Right atrium auricular region (tissue), 2 donors: ENCODE measurements around the gene SUFU. TPM values are rescaled to one million over a fixed set of nuclear protein-coding genes. Genes with fewer than 3 reads are reported as not detected.

Experiments used
- DNase-seq: peaks from one replicate; pipeline ENCODE4 v3.0.0-alpha.2; 2019; ENCODE audit warnings: low spot score
- H3K27ac ChIP-seq, 2 donors: fragments of 200-600 bp; sonication (generic); 1 replicate in 1 of 2; 2 replicates in 1 of 2; pipeline ENCODE4 v1.5.1; 2016 to 2019
- H3K27me3 ChIP-seq, 2 donors: fragments of 200-600 bp; sonication (generic); one replicate each; pipeline versions ENCODE4 v1.5.1 to v1.6.0; 2017 to 2019
- H3K36me3 ChIP-seq: fragments of 200-600 bp; sonication (generic); one replicate; pipeline ENCODE4 v1.5.1; 2016
- H3K4me1 ChIP-seq, 2 donors: fragments of 200-600 bp; sonication (generic); one replicate each; pipeline versions ENCODE4 v1.5.1 to v1.6.0; 2017 to 2019
- H3K4me3 ChIP-seq, 2 donors: fragments of 200-600 bp; sonication (generic); 1 replicate in 1 of 2; 2 replicates in 1 of 2; pipeline ENCODE4 v1.5.1; 2017 to 2019; ENCODE audit warnings: mild to moderate bottlenecking in 1 of 2, moderate library complexity in 1 of 2
- H3K9me3 ChIP-seq, 2 donors: fragments of 200-600 bp; sonication (generic); one replicate each; pipeline ENCODE4 v1.5.1; 2019
- total RNA-seq, 2 donors: library from RNA; depleted of rRNA; stranded (reverse); fragments of >200 nt; gene quantifications; one replicate each; pipeline ENCODE4 v1.1.0, GENCODE V29; 2016
- TF ChIP-seq, protein P1 (sequence below), 2 donors: fragments of 200-600 bp; sonication (generic); IDR thresholded peaks; one replicate each; pipeline ENCODE4 v1.5.1; 2019; ENCODE audit warnings: antibody characterized with exemption in 2 of 2

The SUFU gene
- total RNA-seq, 2 donors from 2014 or later: 4.9 to 6.4 TPM

DNA sequence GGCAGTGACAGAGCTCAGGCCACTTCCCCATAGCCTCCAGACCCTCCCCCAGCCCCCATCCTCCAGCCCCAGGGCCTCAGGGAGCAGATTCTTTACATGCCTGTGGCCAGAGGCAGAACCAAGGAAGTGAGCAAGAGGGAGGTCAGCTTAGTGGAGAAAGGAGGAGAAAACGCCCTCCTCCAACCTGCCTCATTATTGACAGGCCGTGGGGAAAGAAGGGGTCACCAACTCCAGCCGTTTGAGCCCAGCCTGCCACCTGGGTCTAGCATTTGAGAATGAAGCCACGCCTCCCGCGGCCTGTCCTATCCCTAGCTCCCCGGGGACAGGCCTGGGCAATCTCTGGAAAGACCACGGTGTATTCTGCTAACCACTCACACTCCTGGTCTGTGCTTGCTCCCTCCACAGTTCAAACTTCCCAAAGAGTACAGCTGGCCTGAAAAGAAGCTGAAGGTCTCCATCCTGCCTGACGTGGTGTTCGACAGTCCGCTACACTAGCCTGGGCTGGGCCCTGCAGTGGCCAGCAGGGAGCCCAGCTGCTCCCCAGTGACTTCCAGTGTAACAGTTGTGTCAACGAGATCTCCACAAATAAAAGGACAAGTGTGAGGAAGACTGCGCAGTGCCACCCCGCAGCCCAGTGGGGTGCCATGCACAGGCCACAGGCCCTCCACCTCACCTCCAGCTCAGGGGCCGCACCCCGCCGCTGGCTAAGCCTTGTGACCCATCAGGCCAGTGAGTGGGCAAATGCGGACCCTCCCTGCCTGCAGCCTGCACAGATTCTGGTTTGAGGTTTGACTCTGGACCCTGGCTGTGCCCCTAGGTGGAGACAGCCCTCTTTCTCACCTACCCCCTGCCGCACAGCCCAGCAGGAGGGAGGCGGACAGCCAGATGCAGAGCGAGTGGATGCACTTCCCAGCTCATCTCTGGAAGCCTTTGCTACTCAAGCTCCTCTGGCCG, 126.2 kb downstream of the SUFU start:
- Histone ChIP-seq H3K4me1 (peaks cover 0 to 90% of the 10 kb centered on the region in 2 donors), H3K4me3 (no peak overlapping the region), H3K36me3 (no peaks in the 10 kb centered on the region), H3K9me3 (no peaks in the 10 kb centered on the region), H3K27me3 (no peaks in the 10 kb centered on the region), H3K27ac (peak overlapping the region; percentile 83 to 92)
- TF ChIP-seq, protein P1, sequence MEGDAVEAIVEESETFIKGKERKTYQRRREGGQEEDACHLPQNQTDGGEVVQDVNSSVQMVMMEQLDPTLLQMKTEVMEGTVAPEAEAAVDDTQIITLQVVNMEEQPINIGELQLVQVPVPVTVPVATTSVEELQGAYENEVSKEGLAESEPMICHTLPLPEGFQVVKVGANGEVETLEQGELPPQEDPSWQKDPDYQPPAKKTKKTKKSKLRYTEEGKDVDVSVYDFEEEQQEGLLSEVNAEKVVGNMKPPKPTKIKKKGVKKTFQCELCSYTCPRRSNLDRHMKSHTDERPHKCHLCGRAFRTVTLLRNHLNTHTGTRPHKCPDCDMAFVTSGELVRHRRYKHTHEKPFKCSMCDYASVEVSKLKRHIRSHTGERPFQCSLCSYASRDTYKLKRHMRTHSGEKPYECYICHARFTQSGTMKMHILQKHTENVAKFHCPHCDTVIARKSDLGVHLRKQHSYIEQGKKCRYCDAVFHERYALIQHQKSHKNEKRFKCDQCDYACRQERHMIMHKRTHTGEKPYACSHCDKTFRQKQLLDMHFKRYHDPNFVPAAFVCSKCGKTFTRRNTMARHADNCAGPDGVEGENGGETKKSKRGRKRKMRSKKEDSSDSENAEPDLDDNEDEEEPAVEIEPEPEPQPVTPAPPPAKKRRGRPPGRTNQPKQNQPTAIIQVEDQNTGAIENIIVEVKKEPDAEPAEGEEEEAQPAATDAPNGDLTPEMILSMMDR (IDR thresholded peaks at IDR 0.05): no peak
- DNase-seq: no peak

DNA sequence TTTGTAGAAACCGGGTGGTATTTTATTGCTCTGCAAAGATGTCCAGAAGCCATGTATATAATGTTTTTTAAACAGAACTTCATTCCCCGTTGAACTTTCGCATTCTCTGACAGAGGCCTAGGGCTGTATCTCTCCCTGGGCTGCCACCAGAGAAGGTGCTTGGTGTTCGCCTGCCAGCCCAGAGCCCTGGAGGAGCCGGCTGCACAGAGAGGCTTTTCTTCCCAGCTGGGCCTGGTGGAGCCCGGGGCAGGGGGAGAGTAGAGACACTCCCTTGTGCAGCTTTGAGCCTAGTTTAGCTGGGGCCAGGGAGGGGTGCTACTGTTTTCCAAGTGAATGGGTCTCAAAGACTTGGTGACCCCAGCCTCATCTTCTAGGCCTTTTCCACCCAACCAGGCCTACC, 126.9 kb downstream of the SUFU start:
- no peaks in the 10 kb centered on the region for H3K36me3 ChIP-seq

DNA sequence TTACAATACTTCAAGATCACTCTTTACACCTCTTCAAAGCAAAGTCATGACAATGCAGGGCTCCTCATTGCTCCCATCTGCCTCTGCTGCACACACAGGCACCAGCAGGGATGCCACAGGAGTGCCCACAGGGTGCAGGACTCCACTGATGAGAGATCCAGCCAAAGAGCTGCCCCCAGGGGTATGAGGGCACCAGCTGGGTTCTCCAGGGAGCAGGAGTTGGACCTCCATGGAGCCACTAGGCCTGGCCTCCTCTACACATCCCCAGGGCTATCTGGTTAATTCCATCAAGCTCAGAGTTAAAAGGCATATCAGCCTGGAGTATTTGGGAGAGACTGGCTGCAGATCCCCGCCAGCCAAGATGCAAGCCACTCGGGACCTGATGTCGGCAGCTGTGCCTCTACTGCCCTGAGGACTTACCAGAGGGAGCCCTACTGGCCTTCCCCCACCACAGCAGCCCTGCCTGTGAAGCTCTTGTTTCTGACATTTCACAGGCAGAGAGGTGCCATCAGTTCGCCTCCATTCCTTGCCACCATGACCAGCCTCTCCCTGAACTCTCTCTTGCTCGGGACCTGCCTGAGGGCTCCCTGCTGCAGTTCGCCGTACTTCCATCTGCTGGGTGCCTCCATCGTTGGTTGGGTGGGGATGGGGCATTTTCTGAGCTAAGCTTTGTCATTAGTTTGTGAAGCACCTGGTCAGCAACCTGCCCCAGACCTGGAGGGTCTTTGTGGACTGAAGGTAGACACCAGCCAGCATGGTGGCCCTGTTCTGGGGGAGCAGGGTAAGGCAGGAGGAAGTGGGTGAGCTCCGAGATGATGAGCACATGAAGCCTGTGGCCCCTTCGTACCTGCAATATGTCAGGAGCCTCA, 128.0 kb downstream of the SUFU start:
- Histone ChIP-seq H3K27ac (peak overlapping the region; percentile 56 to 80), H3K4me1 (peaks cover 0 to 79% of the 10 kb centered on the region in 2 donors), H3K27me3 (no peaks in the 10 kb centered on the region), H3K9me3 (no peaks in the 10 kb centered on the region), H3K36me3 (no peaks in the 10 kb centered on the region), H3K4me3 (no peak overlapping the region)
- TF ChIP-seq, protein P1 (IDR thresholded peaks at IDR 0.05): no peak
- DNase-seq: no peak

More for the DNA sequence above, 126.9 kb downstream of the SUFU start:
- no peak for DNase-seq
- TF ChIP-seq, protein P1 (IDR thresholded peaks at IDR 0.05): no peak
- Histone ChIP-seq H3K9me3 (no peaks in the 10 kb centered on the region), H3K27ac (peak overlapping the region in 1 of 2 donors; percentile 5), H3K27me3 (no peaks in the 10 kb centered on the region), H3K4me3 (no peak overlapping the region), H3K4me1 (peaks cover 0 to 90% of the 10 kb centered on the region in 2 donors)

DNA sequence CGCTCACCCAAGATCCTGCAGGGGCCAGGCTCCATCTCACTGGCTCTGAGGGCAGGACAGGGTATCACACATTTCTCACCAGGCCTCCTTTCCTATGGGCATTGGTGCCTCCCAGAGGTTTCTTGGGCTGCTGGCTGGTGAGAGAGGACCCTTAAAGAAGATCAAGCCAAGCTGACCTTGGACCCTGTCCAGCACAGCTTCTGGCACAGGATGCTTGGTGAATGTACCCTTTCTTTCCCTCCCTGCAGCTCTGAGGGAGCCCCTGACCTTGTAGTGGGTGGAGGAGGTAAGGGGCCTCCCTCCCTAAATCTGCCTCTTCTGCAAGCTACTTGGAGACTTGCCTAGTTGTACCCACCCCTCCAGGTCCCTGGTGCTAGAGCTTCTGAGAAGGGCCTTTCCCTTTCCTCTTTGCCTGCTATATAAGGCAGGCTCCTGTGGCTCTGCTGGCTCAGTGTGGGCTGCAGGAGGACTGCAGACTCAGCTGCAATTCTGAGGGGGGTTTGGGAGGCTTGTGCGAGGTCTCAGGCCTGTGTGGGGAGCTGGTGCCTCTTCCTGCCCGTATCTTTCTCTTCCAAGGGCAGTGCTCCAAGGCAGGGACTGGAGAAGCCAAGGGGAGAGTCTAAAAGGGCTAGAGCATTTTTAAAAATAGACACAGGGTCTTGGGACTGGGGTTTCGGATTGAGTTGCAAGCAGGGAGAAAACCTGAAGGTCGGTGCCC, 128.8 kb downstream of the SUFU start:
- peaks cover 0 to 71% of the 10 kb centered on the region in 2 donors for H3K4me1 ChIP-seq
- no peak for DNase-seq
- H3K4me3 ChIP-seq: no peak overlapping the region
- TF ChIP-seq, protein P1 (IDR thresholded peaks at IDR 0.05): no peak
- peak overlapping the region; percentile 56 to 80 for H3K27ac ChIP-seq
- H3K36me3 ChIP-seq: no peaks in the 10 kb centered on the region
- no peaks in the 10 kb centered on the region for H3K27me3 ChIP-seq
- H3K9me3 ChIP-seq: no peaks in the 10 kb centered on the region

DNA sequence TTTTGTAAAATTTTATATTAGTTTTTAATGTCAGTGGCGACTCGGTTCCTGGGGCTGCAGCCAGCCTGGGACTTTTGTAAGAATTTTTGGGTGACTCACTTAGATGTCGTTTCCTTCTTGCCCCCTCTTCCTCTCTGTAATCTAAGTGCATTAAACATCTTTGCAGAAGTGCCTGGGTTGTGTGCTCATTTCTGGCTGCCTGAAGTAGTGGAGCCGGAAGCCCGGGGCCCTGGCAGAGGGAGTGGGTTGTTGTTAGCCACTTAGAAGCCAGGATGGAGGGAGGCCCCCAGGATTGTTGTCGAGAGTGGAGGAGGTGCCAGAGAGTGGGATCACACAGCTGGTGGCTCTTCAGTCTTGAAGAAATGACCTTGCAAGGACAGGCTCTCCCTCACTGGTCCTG, 129.5 kb downstream of the SUFU start:
- Histone ChIP-seq H3K27me3 (no peaks in the 10 kb centered on the region), H3K36me3 (no peaks in the 10 kb centered on the region), H3K9me3 (no peaks in the 10 kb centered on the region), H3K4me3 (no peak overlapping the region), H3K27ac (peak overlapping the region; percentile 56 to 80), H3K4me1 (peaks cover 0 to 64% of the 10 kb centered on the region in 2 donors)
- no peak for DNase-seq
- TF ChIP-seq, protein P1 (IDR thresholded peaks at IDR 0.05): no peak
